ENCODE data around the gene VDR. TPM values are rescaled to one million over a fixed set of nuclear protein-coding genes. Genes with fewer than 3 reads are reported as not detected.

VDR gene
- total RNA-seq, 4 donors from 2014 or later = 62.3 to 191 (median 117) TPM

- intact Hi-C loops (cut with DNase I; ENCODE audit: low total_unique reads) (no loop called here), in situ Hi-C loops (cut with MboI; ENCODE audit: low pct_ligation_motif_present in 1 of 4, low pct_unique_long_range_greater_than_20kb in 1 of 4, low sequenced_read_pairs in 3 of 4) (loop anchor here in 2 of 4 donors (25.0 kb wide), 1 partner anchor 105 kb away; the partner anchor contains the start of gene ENDOU (in 2 of the 2))
- DNase-seq = no peak
- no peaks in the 10 kb centered on the region for H3K27me3 ChIP-seq
- no peaks in the 10 kb centered on the region for H3K9me3 ChIP-seq
- H3K4me1 ChIP-seq = peaks cover 0 to 13% (median 0%) of the 10 kb centered on the region in 4 donors
- no peak overlapping the region for H3K27ac ChIP-seq
- peaks cover 0 to 6% (median 0%) of the 10 kb centered on the region in 4 donors for H3K36me3 ChIP-seq
- WGBS, 2 donors (ENCODE audit: low coverage in 1 of 2) = 47 to 53% methylated on average over 3 to 4 of the region's 4 CpGs
- H3K4me3 ChIP-seq = no peak overlapping the region
- peak in 1 of 3 donors; percentile 45 for TF ChIP-seq POLR2AphosphoS5 (IDR thresholded peaks at IDR 0.05)
- no peak for TF ChIP-seq CTCF (IDR thresholded peaks at IDR 0.05)
- no peak for TF ChIP-seq EP300 (IDR thresholded peaks at IDR 0.05; ENCODE audit: low read depth)
- peak; percentile 9 for TF ChIP-seq POLR2A (IDR thresholded peaks at IDR 0.05)
Observed at GRCh38 chr12:47841910-47842309, 62.9 kb downstream of the VDR start.

GRCh38 chr12:47841501-47841900 is 63.3 kb downstream of the VDR start:
- no peaks in the 10 kb centered on the region for H3K27me3 ChIP-seq
- intact Hi-C loops (cut with DNase I; ENCODE audit: low total_unique reads) (no loop called here), in situ Hi-C loops (cut with MboI; ENCODE audit: low pct_ligation_motif_present in 1 of 4, low pct_unique_long_range_greater_than_20kb in 1 of 4, low sequenced_read_pairs in 3 of 4) (loop anchor here in 2 of 4 donors (25.0 kb wide), 1 partner anchor 104 kb away; the partner anchor contains the start of gene ENDOU (in 2 of the 2))
- no peak overlapping the region for H3K4me3 ChIP-seq
- H3K9me3 ChIP-seq = no peaks in the 10 kb centered on the region
- peaks cover 0 to 13% (median 0%) of the 10 kb centered on the region in 4 donors for H3K4me1 ChIP-seq
- no peak for TF ChIP-seq POLR2A (IDR thresholded peaks at IDR 0.05)
- no peak for TF ChIP-seq CTCF (IDR thresholded peaks at IDR 0.05)
- no peak for TF ChIP-seq EP300 (IDR thresholded peaks at IDR 0.05; ENCODE audit: low read depth)
- TF ChIP-seq POLR2AphosphoS5 (IDR thresholded peaks at IDR 0.05) = no peak
- no peak overlapping the region for H3K27ac ChIP-seq
- WGBS, 2 donors (ENCODE audit: low coverage in 1 of 2) = 57 to 61% methylated on average over 2 of the region's 2 CpGs
- DNase-seq = no peak
- H3K36me3 ChIP-seq = peaks cover 0 to 6% (median 0%) of the 10 kb centered on the region in 4 donors

- H3K27me3 ChIP-seq = no peaks in the 10 kb centered on the region
- H3K36me3 ChIP-seq = no peaks in the 10 kb centered on the region
- 90% methylated on average over 1 of the region's 1 CpG; no CpG with 5 or more reads in 1 of the 2 donors for WGBS, 2 donors (ENCODE audit: low coverage in 1 of 2)
- DNase-seq = no peak
- no peak overlapping the region for H3K27ac ChIP-seq
- intact Hi-C loops (cut with DNase I; ENCODE audit: low total_unique reads) (no loop called here), in situ Hi-C loops (cut with MboI; ENCODE audit: low pct_ligation_motif_present in 1 of 4, low pct_unique_long_range_greater_than_20kb in 1 of 4, low sequenced_read_pairs in 3 of 4) (loop anchor here in 2 of 4 donors (25.0 kb wide), 1 partner anchor 103 kb away; the partner anchor contains the start of gene ENDOU (in 2 of the 2))
- H3K4me3 ChIP-seq = no peak overlapping the region
- H3K4me1 ChIP-seq = peaks cover 0 to 13% (median 0%) of the 10 kb centered on the region in 4 donors
- TF ChIP-seq EP300 (IDR thresholded peaks at IDR 0.05; ENCODE audit: low read depth) (no peak), CTCF (IDR thresholded peaks at IDR 0.05) (no peak), POLR2A (IDR thresholded peaks at IDR 0.05) (no peak), POLR2AphosphoS5 (IDR thresholded peaks at IDR 0.05) (no peak)
- no peaks in the 10 kb centered on the region for H3K9me3 ChIP-seq
Observed at GRCh38 chr12:47840571-47840970, 64.2 kb downstream of the VDR start.

GRCh38 chr12:47839214-47839876 is 65.4 kb downstream of the VDR start:
- TF ChIP-seq EP300 (IDR thresholded peaks at IDR 0.05; ENCODE audit: low read depth) = no peak
- TF ChIP-seq POLR2AphosphoS5 (IDR thresholded peaks at IDR 0.05) = no peak
- no peak for TF ChIP-seq CTCF (IDR thresholded peaks at IDR 0.05)
- TF ChIP-seq POLR2A (IDR thresholded peaks at IDR 0.05) = no peak
- in situ Hi-C loops (cut with MboI; ENCODE audit: low pct_ligation_motif_present in 1 of 4, low pct_unique_long_range_greater_than_20kb in 1 of 4, low sequenced_read_pairs in 3 of 4) = loop anchor here (5.0 to 25.0 kb wide), 4 partner anchors 55 to 127 kb away; partner anchors contain the start of gene ENDOU (in 2 of the 4)
- Histone ChIP-seq H3K27ac (no peak overlapping the region), H3K4me1 (peaks cover 0 to 13% (median 0%) of the 10 kb centered on the region in 4 donors), H3K36me3 (no peaks in the 10 kb centered on the region), H3K4me3 (no peak overlapping the region), H3K27me3 (no peaks in the 10 kb centered on the region), H3K9me3 (no peaks in the 10 kb centered on the region)
- WGBS, 2 donors (ENCODE audit: low coverage in 1 of 2) = 48% methylated on average over 8 of the region's 8 CpGs; no CpG with 5 or more reads in 1 of the 2 donors
- intact Hi-C loops (cut with DNase I; ENCODE audit: low total_unique reads) = loop anchor here (5.0 kb wide), 1 partner anchor 122 kb away; no protein-coding TSS in a partner anchor
- no peak for DNase-seq

Measured in transverse colon (tissue), 4 donors.